Chondrocyte (in vitro differentiated cells): ENCODE data around the gene CTSE. TPM values are rescaled to one million over a fixed set of nuclear protein-coding genes. Genes with fewer than 3 reads are reported as not detected.

ENCODE experiments used
- DNase-seq: peaks from one replicate; pipeline ENCODE4 v3.0.0; 2021; ENCODE audit warnings: mixed read lengths, low spot score
- H3K27ac Mint-ChIP-seq: one replicate; pipeline ENCODE4 v1.8.0; 2021; ENCODE audit warnings: mild to moderate bottlenecking, moderate library complexity, mixed read lengths; ENCODE audit not compliant: unreplicated experiment
- H3K27me3 Mint-ChIP-seq: 2 replicates; pipeline ENCODE4 v1.8.0; 2021; ENCODE audit warnings: low read depth, mixed read lengths
- H3K36me3 Mint-ChIP-seq: 2 replicates; pipeline ENCODE4 v1.8.0; 2021; ENCODE audit warnings: low read depth, mixed read lengths
- H3K4me1 Mint-ChIP-seq: 2 replicates; pipeline ENCODE4 v1.8.0; 2021; ENCODE audit warnings: low read depth, mild to moderate bottlenecking, mixed read lengths
- H3K4me3 Mint-ChIP-seq: one replicate; pipeline ENCODE4 v1.8.0; 2021; ENCODE audit warnings: mild to moderate bottlenecking, moderate library complexity, mixed read lengths; ENCODE audit not compliant: unreplicated experiment
- H3K9me3 Mint-ChIP-seq: 2 replicates; pipeline ENCODE4 v1.8.0; 2021; ENCODE audit warnings: low read depth, mixed read lengths
- total RNA-seq: library from RNA; stranded (reverse); gene quantifications from 3 replicates; pipeline ENCODE4 v1.2.1, GENCODE V29; 2021
- TF ChIP-seq, protein P1 (sequence below): fragments of 200-600 bp; sonication (generic); IDR thresholded peaks from 2 replicates; pipeline ENCODE4 v1.5.0; 2021; ENCODE audit warnings: antibody characterized with exemption, mild to moderate bottlenecking, moderate library complexity

Gene CTSE
- total RNA-seq, 1 donor from 2014 or later, result not detected

- no peaks in the 10 kb centered on the region for H3K36me3 Mint-ChIP-seq
- TF ChIP-seq, protein P1, sequence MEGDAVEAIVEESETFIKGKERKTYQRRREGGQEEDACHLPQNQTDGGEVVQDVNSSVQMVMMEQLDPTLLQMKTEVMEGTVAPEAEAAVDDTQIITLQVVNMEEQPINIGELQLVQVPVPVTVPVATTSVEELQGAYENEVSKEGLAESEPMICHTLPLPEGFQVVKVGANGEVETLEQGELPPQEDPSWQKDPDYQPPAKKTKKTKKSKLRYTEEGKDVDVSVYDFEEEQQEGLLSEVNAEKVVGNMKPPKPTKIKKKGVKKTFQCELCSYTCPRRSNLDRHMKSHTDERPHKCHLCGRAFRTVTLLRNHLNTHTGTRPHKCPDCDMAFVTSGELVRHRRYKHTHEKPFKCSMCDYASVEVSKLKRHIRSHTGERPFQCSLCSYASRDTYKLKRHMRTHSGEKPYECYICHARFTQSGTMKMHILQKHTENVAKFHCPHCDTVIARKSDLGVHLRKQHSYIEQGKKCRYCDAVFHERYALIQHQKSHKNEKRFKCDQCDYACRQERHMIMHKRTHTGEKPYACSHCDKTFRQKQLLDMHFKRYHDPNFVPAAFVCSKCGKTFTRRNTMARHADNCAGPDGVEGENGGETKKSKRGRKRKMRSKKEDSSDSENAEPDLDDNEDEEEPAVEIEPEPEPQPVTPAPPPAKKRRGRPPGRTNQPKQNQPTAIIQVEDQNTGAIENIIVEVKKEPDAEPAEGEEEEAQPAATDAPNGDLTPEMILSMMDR, result no peak
- peaks cover 4% of the 10 kb centered on the region for H3K4me1 Mint-ChIP-seq
- H3K4me3 Mint-ChIP-seq, result no peak overlapping the region
- H3K9me3 Mint-ChIP-seq, result no peaks in the 10 kb centered on the region
- no peak for DNase-seq
- no peaks in the 10 kb centered on the region for H3K27me3 Mint-ChIP-seq
- no peak overlapping the region for H3K27ac Mint-ChIP-seq
Measured at GRCh38 chr1:205972081-205972480, 51.6 kb downstream of the CTSE start.

- no peak for DNase-seq
- Mint-ChIP-seq H3K36me3 (no peaks in the 10 kb centered on the region), H3K27ac (no peak overlapping the region), H3K9me3 (no peaks in the 10 kb centered on the region), H3K27me3 (no peaks in the 10 kb centered on the region), H3K4me3 (no peak overlapping the region), H3K4me1 (no peaks in the 10 kb centered on the region)
- TF ChIP-seq, protein P1, result no peak
Measured at GRCh38 chr1:205971082-205971481, 52.6 kb downstream of the CTSE start.

DNA sequence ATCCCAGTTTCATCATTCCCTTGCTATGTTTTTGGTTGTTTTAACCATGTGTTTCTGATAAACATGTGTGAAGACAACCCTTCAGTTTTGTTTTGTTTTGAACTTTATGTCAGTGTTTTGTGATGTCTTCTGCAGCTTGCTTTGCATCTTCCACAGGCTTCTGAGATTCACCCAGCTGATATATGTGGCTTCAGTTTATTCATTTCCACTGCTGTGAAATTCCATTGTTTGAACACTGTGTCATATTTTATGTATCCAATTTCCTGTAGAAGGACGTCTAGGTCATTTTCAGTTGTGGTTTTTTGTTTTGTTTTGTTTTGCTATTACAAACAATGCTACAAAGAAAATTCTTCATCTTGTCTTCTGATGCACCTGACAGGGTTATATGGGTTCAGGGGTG lies 53.2 kb downstream of the CTSE start:
- H3K4me1 Mint-ChIP-seq, result no peaks in the 10 kb centered on the region
- no peak overlapping the region for H3K27ac Mint-ChIP-seq
- DNase-seq, result no peak
- no peak overlapping the region for H3K4me3 Mint-ChIP-seq
- H3K36me3 Mint-ChIP-seq, result no peaks in the 10 kb centered on the region
- H3K27me3 Mint-ChIP-seq, result no peaks in the 10 kb centered on the region
- no peaks in the 10 kb centered on the region for H3K9me3 Mint-ChIP-seq
- TF ChIP-seq, protein P1, result no peak

DNA sequence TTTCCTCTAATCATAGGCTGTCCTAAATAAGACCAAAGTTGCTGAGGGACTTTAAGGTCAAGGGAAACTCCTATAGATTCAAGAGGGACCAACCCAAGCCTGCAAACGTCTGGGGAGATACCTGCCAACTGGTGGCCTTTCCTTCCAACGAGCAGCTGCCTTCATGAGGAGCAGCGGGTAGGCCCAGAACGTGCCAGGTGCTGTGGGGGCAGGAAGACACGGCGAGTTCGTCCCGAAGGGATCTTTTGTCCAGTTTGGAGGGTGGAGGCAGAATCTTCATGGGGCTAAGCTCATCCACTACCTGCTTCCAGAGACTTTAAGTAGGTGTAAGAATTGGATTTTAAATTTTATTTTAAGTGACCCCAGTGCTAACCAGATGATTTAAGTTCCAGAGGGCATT lies 54.5 kb downstream of the CTSE start:
- no peak overlapping the region for H3K4me3 Mint-ChIP-seq
- H3K27me3 Mint-ChIP-seq, result no peaks in the 10 kb centered on the region

DNA sequence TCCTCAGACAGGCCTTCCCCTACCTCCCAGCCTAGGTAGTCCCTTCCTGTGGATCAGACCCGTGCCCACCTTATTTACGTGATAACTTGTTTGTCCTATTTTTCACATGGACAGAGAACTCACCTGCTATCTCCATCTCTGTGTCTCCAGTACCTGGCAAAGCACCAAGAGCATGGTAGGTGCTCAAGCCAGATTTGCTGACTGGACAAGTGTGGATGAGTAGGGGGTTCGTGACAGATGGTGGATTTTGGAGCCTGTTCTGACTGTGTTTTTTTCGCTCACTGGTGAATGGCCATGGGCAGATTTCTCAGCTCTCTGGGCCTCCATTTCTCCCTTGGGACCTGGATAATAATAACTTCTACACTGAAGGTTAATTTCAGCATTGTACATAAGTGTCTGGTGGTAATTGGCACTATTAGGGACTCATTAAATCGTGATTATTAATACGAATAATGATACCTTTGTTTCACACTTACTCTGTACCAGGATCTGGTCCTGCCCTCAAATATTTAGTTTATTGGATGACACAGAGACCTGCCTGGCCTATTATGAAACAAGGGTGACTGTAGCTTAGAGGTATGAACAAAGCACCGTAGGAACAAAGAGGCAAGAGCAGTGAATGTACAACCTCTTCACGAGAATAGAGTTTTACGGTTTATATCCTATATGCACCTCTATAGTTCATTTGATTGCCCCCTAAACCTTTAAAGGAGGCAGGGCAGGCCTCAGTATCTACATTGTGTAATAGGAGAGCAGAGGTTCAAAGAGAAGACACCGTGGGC lies 56.0 kb downstream of the CTSE start:
- no peak overlapping the region for H3K4me3 Mint-ChIP-seq
- no peak for DNase-seq
- H3K36me3 Mint-ChIP-seq, result no peaks in the 10 kb centered on the region
- no peaks in the 10 kb centered on the region for H3K4me1 Mint-ChIP-seq
- no peaks in the 10 kb centered on the region for H3K27me3 Mint-ChIP-seq
- H3K27ac Mint-ChIP-seq, result no peak overlapping the region
- TF ChIP-seq, protein P1, result no peak
- H3K9me3 Mint-ChIP-seq, result no peaks in the 10 kb centered on the region

More for the DNA sequence above, 54.5 kb downstream of the CTSE start:
- no peak overlapping the region for H3K27ac Mint-ChIP-seq
- no peak for DNase-seq
- no peaks in the 10 kb centered on the region for H3K9me3 Mint-ChIP-seq
- H3K36me3 Mint-ChIP-seq, result no peaks in the 10 kb centered on the region
- no peaks in the 10 kb centered on the region for H3K4me1 Mint-ChIP-seq
- TF ChIP-seq, protein P1, result no peak
